ENCODE measurements around the gene TBC1D25. TPM values are rescaled to one million over a fixed set of nuclear protein-coding genes. Genes with fewer than 3 reads are reported as not detected.

TBC1D25 gene
- polyA plus RNA-seq, 1 of the 3 experiments (the other 2 are of a cell fraction): 18.4 TPM

- TF ChIP-seq EZH2phosphoT487 (IDR thresholded peaks at IDR 0.05; ENCODE audit: borderline replicate concordance, low read depth): no peak
Measured at GRCh38 chrX:48604701-48605100, 65.2 kb downstream of the TBC1D25 start (continued).

- WGBS (ENCODE audit: low lambda C conversion rate): 35% methylated on average over 4 of the region's 6 CpGs
- CTCF ChIA-PET: interaction anchor here (0.7 kb wide), 1 partner anchor 11 kb away, joined by 3 read pairs; no protein-coding TSS in a partner anchor
Measured at GRCh38 chrX:48606091-48606490, 66.6 kb downstream of the TBC1D25 start.

More at GRCh38 chrX:48606091-48606490, 66.6 kb downstream of the TBC1D25 start:
- TF ChIP-seq ELF1 (IDR thresholded peaks at IDR 0.05) (no peak), EZH2phosphoT487 (IDR thresholded peaks at IDR 0.05; ENCODE audit: borderline replicate concordance, low read depth) (no peak), NFIC (IDR thresholded peaks at IDR 0.05; ENCODE audit: borderline replicate concordance) (no peak), GATA2 (CRISPR knock-in tag; IDR thresholded peaks at IDR 0.05) (no peak), FOXM1 (IDR thresholded peaks at IDR 0.05; ENCODE audit: low read depth) (no peak), MAX (IDR thresholded peaks at IDR 0.05; ENCODE audit: low read depth) (no peak), SIN3A (IDR thresholded peaks at IDR 0.05; ENCODE audit: borderline replicate concordance, low read depth, low read length) (no peak), TCF12 (IDR thresholded peaks at IDR 0.05) (no peak), RXRA (IDR thresholded peaks at IDR 0.05; ENCODE audit: borderline replicate concordance, low read depth) (no peak), MEF2A (IDR thresholded peaks at IDR 0.05; ENCODE audit: borderline replicate concordance, low read depth) (no peak), FOXJ3 (CRISPR knock-in tag; IDR thresholded peaks at IDR 0.05) (no peak), PBX3 (IDR thresholded peaks at IDR 0.05) (no peak), USF2 (IDR thresholded peaks at IDR 0.05; ENCODE audit: borderline replicate concordance, low read depth, low read length) (no peak), TEAD4 (IDR thresholded peaks at IDR 0.05; ENCODE audit: borderline replicate concordance, insufficient read depth) (no peak), JUND (IDR thresholded peaks at IDR 0.05) (no peak), RAD21 (IDR thresholded peaks at IDR 0.05; ENCODE audit: low read length) (no peak), USF1 (IDR thresholded peaks at IDR 0.05; ENCODE audit: borderline replicate concordance, low read depth) (no peak), CHD2 (IDR thresholded peaks at IDR 0.05; ENCODE audit: low read length, partially characterized antibody) (no peak), MXI1 (IDR thresholded peaks at IDR 0.05; ENCODE audit: low read depth, low read length) (no peak), TAF1 (IDR thresholded peaks at IDR 0.05; ENCODE audit: borderline replicate concordance, low read depth, low read length) (no peak)
- no peak overlapping the region for H3K9ac ChIP-seq
- H3K9me2 ChIP-seq: no peaks in the 10 kb centered on the region
- no peaks in the 10 kb centered on the region for H3K27me3 ChIP-seq (ENCODE audit: insufficient read depth)
- no peaks in the 10 kb centered on the region for H3K79me2 ChIP-seq (ENCODE audit: insufficient read depth)
- H3K9me3 ChIP-seq: no peaks in the 10 kb centered on the region
- no peaks in the 10 kb centered on the region for H3F3A ChIP-seq (replicated peaks; ENCODE audit: insufficient read depth)
- peaks cover 3 to 10% of the 10 kb centered on the region in 2 experiments for H3K36me3 ChIP-seq (replicated peaks in 1 of 2; ENCODE audit: control insufficient read depth in 1 of 2, insufficient read depth in 2 of 2, low read length in 1 of 2)
- H3K4me1 ChIP-seq (ENCODE audit: control insufficient read depth in 1 of 2, insufficient read depth in 2 of 2, low read depth in 1 of 2, low read length in 1 of 2): no peaks in the 10 kb centered on the region
- no peak overlapping the region for H3K4me3 ChIP-seq (ENCODE audit: low read depth in 2 of 2, low read length in 1 of 2)
- no peaks in the 10 kb centered on the region for H4K20me1 ChIP-seq (ENCODE audit: insufficient read depth)
- H3K4me2 ChIP-seq: no peak overlapping the region
- H3K27ac ChIP-seq (ENCODE audit: low read depth in 2 of 2, low read length in 1 of 2): no peak overlapping the region
- DNase-seq: peak; percentile 36
- H2AFZ ChIP-seq (ENCODE audit: low read depth): no peak overlapping the region
- POLR2A ChIA-PET: no interaction called here
